ENCODE measurements around the gene SPATA7. TPM values are rescaled to one million over a fixed set of nuclear protein-coding genes. Genes with fewer than 3 reads are reported as not detected.

Gene SPATA7
- polyA plus RNA-seq, 1 of the 3 experiments (the other 2 are of a cell fraction) = 3.5 TPM

DNA sequence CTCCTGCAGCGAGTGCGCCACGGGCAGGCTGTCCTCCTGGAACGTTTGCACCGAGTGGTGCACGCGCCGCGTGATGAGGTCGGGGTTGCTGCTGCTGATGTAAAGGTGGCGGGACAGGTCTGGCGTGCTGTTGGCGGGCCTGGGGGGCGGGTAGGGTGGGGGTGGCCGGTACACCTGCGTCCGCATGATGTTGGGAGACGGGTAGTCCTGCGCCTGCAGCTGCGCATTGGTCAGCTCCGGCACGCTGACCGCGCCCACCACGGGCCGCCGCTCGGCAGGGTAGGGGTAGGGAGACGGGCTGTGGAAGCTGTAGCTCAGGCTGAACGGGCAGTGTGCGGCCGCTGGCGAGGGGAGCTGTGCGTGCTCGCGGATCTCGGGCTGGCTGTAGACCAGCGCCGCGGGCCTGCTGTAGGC lies 94.1 kb downstream of the SPATA7 start:
- no peak overlapping the region for H3K27ac ChIP-seq (ENCODE audit: low read depth in 2 of 2, low read length in 1 of 2)
- H3K9me2 ChIP-seq = no peaks in the 10 kb centered on the region
- no peak overlapping the region for H3K9ac ChIP-seq
- H2AFZ ChIP-seq (ENCODE audit: low read depth) = no peak overlapping the region
- peaks cover 45 to 50% of the 10 kb centered on the region in 2 experiments for H3K36me3 ChIP-seq (replicated peaks in 1 of 2; ENCODE audit: control insufficient read depth in 1 of 2, insufficient read depth in 2 of 2, low read length in 1 of 2)
- ChIA-PET CTCF (interaction anchor here (3.7 kb wide), 1 partner anchor 13 kb away, joined by 19 read pairs; no protein-coding TSS in a partner anchor), POLR2A (no interaction called here)
- H3K9me3 ChIP-seq = no peaks in the 10 kb centered on the region
- H3K79me2 ChIP-seq (ENCODE audit: insufficient read depth) = peaks cover 19% of the 10 kb centered on the region; the same call in 1 of the 2 replicates
- no peak overlapping the region for H3K4me2 ChIP-seq
- H3K27me3 ChIP-seq (ENCODE audit: insufficient read depth) = no peaks in the 10 kb centered on the region
- no peak overlapping the region for H3K4me3 ChIP-seq (ENCODE audit: low read depth in 2 of 2, low read length in 1 of 2)
- 100% methylated on average over 1 of the region's 40 CpGs for WGBS (ENCODE audit: low lambda C conversion rate)
- DNase-seq = no peak
- no peaks in the 10 kb centered on the region for H4K20me1 ChIP-seq (ENCODE audit: insufficient read depth)
- no peaks in the 10 kb centered on the region for H3F3A ChIP-seq (replicated peaks; ENCODE audit: insufficient read depth)
- no peak for TF ChIP-seq NRF1 (IDR thresholded peaks at IDR 0.05; ENCODE audit: low read depth, low read length)
- TF ChIP-seq NFIC (IDR thresholded peaks at IDR 0.05; ENCODE audit: borderline replicate concordance) = no peak
- no peak for TF ChIP-seq FOSL2 (IDR thresholded peaks at IDR 0.05; ENCODE audit: borderline replicate concordance, low read depth)
- TF ChIP-seq, protein P1, sequence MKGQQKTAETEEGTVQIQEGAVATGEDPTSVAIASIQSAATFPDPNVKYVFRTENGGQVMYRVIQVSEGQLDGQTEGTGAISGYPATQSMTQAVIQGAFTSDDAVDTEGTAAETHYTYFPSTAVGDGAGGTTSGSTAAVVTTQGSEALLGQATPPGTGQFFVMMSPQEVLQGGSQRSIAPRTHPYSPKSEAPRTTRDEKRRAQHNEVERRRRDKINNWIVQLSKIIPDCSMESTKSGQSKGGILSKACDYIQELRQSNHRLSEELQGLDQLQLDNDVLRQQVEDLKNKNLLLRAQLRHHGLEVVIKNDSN (IDR thresholded peaks at IDR 0.05; ENCODE audit: borderline replicate concordance, low read depth) = no peak
- TF ChIP-seq FOXJ3 (CRISPR knock-in tag; IDR thresholded peaks at IDR 0.05) = no peak
- no peak for TF ChIP-seq YY1 (IDR thresholded peaks at IDR 0.05; ENCODE audit: low read depth)
- no peak for TF ChIP-seq CTCF (IDR thresholded peaks at IDR 0.05)
- peaks cover 0 to 3% of the 10 kb centered on the region in 2 experiments; a peak in 1 of 4 replicates for H3K4me1 ChIP-seq (ENCODE audit: control insufficient read depth in 1 of 2, insufficient read depth in 2 of 2, low read depth in 1 of 2, low read length in 1 of 2)

DNA sequence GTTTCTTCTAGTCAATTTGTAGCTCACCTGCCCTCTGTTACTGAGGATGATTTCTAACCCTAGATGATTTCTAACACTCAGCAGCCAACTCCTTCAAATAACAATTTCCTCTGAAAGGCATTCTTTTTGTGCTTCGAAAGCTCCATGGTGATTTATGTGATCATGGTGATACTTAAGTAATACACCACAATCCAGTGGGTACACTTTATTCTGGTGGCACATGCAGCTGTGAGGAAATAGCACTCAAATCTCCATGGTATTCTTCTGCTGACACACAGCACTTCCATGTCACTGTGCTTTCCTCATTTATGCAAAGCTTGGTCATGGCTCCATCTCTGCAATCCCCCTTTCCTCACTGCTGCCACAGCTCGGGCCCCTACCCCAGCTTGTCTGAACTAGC lies 95.6 kb downstream of the SPATA7 start:
- no peak for DNase-seq
- H2AFZ ChIP-seq (ENCODE audit: low read depth) = no peak overlapping the region
- H3K4me1 ChIP-seq (ENCODE audit: control insufficient read depth in 1 of 2, insufficient read depth in 2 of 2, low read depth in 1 of 2, low read length in 1 of 2) = peaks cover 0 to 3% of the 10 kb centered on the region in 2 experiments; a peak in 1 of 4 replicates
- peaks cover 9% of the 10 kb centered on the region; the same call in 1 of the 2 replicates for H3K79me2 ChIP-seq (ENCODE audit: insufficient read depth)
- H3K9me2 ChIP-seq = no peaks in the 10 kb centered on the region
- H3K9ac ChIP-seq = no peak overlapping the region
- H3K4me3 ChIP-seq (ENCODE audit: low read depth in 2 of 2, low read length in 1 of 2) = no peak overlapping the region
- peaks cover 48 to 51% of the 10 kb centered on the region in 2 experiments for H3K36me3 ChIP-seq (replicated peaks in 1 of 2; ENCODE audit: control insufficient read depth in 1 of 2, insufficient read depth in 2 of 2, low read length in 1 of 2)
- TF ChIP-seq PBX3 (IDR thresholded peaks at IDR 0.05) (no peak), TAF1 (IDR thresholded peaks at IDR 0.05; ENCODE audit: borderline replicate concordance, low read depth, low read length) (no peak), CHD2 (IDR thresholded peaks at IDR 0.05; ENCODE audit: low read length, partially characterized antibody) (no peak)
- TF ChIP-seq, protein P1 (IDR thresholded peaks at IDR 0.05; ENCODE audit: borderline replicate concordance, low read depth) = no peak
- H3K27ac ChIP-seq (ENCODE audit: low read depth in 2 of 2, low read length in 1 of 2) = no peak overlapping the region
- H4K20me1 ChIP-seq (ENCODE audit: insufficient read depth) = no peaks in the 10 kb centered on the region
- no peak overlapping the region for H3K4me2 ChIP-seq
- no peaks in the 10 kb centered on the region for H3F3A ChIP-seq (replicated peaks; ENCODE audit: insufficient read depth)
- CTCF ChIA-PET = interaction anchor here (0.8 to 3.7 kb wide), 4 partner anchors 11 to 18 kb away, joined by 3 to 19 read pairs (median 4); no protein-coding TSS in a partner anchor
- WGBS (ENCODE audit: low lambda C conversion rate) = 90% methylated on average over 2 of the region's 2 CpGs
- no peaks in the 10 kb centered on the region for H3K27me3 ChIP-seq (ENCODE audit: insufficient read depth)
- H3K9me3 ChIP-seq = no peaks in the 10 kb centered on the region
- POLR2A ChIA-PET = no interaction called here

All from SK-N-SH (cell line).